Activated naive CD8-positive, alpha-beta T cell treated with anti-CD3 and anti-CD28 coated beads for 36 hours (primary cell): ENCODE data around the gene EIF4G1. TPM values are rescaled to one million over a fixed set of nuclear protein-coding genes. Genes with fewer than 3 reads are reported as not detected.

Source experiments
- DNase-seq: peaks from one replicate; pipeline ENCODE4 v3.0.0; 2021
- H3K27ac Mint-ChIP-seq: one replicate; pipeline ENCODE4 v1.8.0; 2022; ENCODE audit warnings: mild to moderate bottlenecking, moderate library complexity, mixed read lengths
- H3K27me3 Mint-ChIP-seq: one replicate; pipeline ENCODE4 v1.8.0; 2022; ENCODE audit warnings: mild to moderate bottlenecking, mixed read lengths
- H3K36me3 Mint-ChIP-seq: one replicate; pipeline ENCODE4 v1.8.0; 2021; ENCODE audit warnings: mild to moderate bottlenecking, mixed read lengths
- H3K4me1 Mint-ChIP-seq: one replicate; pipeline ENCODE4 v1.8.0; 2021; ENCODE audit warnings: mixed read lengths
- H3K4me3 Mint-ChIP-seq: one replicate; pipeline ENCODE4 v1.8.0; 2022; ENCODE audit warnings: mild to moderate bottlenecking, moderate library complexity, mixed read lengths
- H3K9me3 Mint-ChIP-seq: one replicate; pipeline ENCODE4 v1.8.0; 2022; ENCODE audit warnings: mixed read lengths
- total RNA-seq, 2 experiments: library from RNA; stranded (reverse); gene quantifications; one replicate each; pipeline ENCODE4 v1.2.3, GENCODE V29; 2021

The EIF4G1 gene
- total RNA-seq, 2 experiments from 2014 or later, result 644 to 660 TPM

GRCh38 chr3:184347321-184348056 is 33.1 kb downstream of the EIF4G1 start:
- no peak overlapping the region for H3K27ac Mint-ChIP-seq
- H3K4me3 Mint-ChIP-seq, result no peak overlapping the region
- no peaks in the 10 kb centered on the region for H3K4me1 Mint-ChIP-seq
- no peaks in the 10 kb centered on the region for H3K36me3 Mint-ChIP-seq
- H3K9me3 Mint-ChIP-seq, result no peaks in the 10 kb centered on the region
- no peak for DNase-seq
- H3K27me3 Mint-ChIP-seq, result no peaks in the 10 kb centered on the region

GRCh38 chr3:184348057-184348382 is 33.6 kb downstream of the EIF4G1 start:
- Mint-ChIP-seq H3K27ac (no peak overlapping the region), H3K27me3 (no peaks in the 10 kb centered on the region), H3K36me3 (no peaks in the 10 kb centered on the region), H3K4me3 (no peak overlapping the region), H3K9me3 (no peaks in the 10 kb centered on the region), H3K4me1 (no peaks in the 10 kb centered on the region)
- DNase-seq, result no peak

DNA sequence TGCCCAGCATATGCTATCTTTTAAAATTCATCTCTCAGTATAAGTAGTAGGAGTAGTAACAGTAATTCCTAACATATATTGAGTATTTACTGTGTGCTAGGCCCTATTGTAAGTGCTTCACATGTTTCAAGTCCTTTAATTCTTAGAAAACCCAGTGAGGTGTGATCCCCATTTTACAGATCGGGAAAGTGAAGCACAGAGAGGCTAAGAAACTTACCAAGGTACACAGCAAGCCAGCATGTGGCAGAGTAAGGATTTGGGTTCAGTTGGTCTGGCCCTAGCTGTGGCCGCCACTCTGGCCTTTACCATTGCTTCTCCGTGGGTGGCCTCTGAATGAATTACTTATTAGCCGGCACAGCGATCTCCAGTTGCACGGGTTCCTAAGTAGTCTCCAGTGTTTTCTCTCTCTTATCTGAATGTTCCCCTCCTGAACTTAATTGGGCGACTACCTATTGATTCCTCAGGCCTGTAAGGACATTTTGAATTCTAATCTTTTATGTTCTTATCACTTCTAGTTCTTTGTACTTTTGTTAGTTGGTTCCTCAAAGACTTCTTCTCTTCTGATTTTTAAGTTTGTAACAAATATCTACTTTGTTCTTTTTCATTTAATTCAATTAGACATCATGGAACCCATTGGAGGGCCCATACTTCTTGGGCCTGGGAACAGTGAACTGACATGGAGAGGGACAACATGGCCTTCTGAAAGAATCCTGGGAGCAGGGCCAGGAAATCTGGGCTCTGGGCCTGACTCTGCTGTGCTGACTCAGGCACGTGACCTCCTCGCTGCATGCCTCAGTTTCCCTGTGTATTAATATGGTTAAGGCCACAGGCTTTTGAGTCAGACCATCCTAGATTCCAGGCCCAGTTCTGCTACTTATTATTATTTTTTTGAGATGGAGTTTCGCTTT is 35.4 kb downstream of the EIF4G1 start:
- Mint-ChIP-seq H3K4me1 (no peaks in the 10 kb centered on the region), H3K4me3 (no peak overlapping the region), H3K27me3 (no peaks in the 10 kb centered on the region), H3K27ac (no peak overlapping the region), H3K36me3 (no peaks in the 10 kb centered on the region), H3K9me3 (no peaks in the 10 kb centered on the region)
- DNase-seq, result no peak

- peaks cover 5% of the 10 kb centered on the region for H3K36me3 Mint-ChIP-seq
- no peaks in the 10 kb centered on the region for H3K27me3 Mint-ChIP-seq
- no peaks in the 10 kb centered on the region for H3K4me1 Mint-ChIP-seq
- no peak overlapping the region for H3K27ac Mint-ChIP-seq
- DNase-seq, result no peak
- no peaks in the 10 kb centered on the region for H3K9me3 Mint-ChIP-seq
- no peak overlapping the region for H3K4me3 Mint-ChIP-seq
Observed at GRCh38 chr3:184350618-184351017, 36.2 kb downstream of the EIF4G1 start.

- Mint-ChIP-seq H3K36me3 (peaks cover 5% of the 10 kb centered on the region), H3K9me3 (no peaks in the 10 kb centered on the region), H3K4me1 (no peaks in the 10 kb centered on the region), H3K4me3 (no peak overlapping the region), H3K27ac (no peak overlapping the region), H3K27me3 (no peaks in the 10 kb centered on the region)
- DNase-seq, result no peak
Observed at GRCh38 chr3:184351511-184352148, 37.2 kb downstream of the EIF4G1 start.

DNA sequence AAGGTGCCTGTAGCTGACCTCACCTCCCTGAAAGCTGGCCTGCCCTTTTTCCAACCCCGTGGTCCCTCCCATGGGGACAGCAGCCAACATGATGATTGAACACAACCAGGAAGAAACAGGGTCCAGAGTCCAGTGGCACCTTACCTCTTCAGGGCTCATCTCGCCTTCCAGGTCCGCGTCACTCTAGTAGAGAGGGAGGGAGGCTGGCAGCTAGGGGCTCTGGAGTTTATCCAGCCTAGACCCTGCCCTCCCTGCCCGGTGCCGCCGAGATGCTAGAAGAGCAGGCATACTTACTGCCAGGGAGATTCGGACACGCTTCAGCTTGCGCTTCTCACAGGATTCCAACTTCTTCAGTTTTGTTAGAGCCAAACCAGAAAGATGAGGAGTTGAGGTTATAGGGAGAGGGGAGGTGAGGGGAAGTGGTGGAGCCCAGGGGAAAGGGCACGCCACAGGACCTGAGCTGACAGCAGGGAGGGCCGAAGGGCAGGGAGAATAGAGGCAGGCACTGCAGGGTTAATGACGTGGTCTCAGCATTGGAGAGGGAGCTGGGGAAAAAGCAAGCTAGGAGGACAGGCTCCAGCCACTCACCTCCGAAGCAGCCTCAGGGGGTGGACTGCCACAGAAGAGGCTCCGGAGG is 37.9 kb downstream of the EIF4G1 start:
- H3K27ac Mint-ChIP-seq, result no peak overlapping the region

DNA sequence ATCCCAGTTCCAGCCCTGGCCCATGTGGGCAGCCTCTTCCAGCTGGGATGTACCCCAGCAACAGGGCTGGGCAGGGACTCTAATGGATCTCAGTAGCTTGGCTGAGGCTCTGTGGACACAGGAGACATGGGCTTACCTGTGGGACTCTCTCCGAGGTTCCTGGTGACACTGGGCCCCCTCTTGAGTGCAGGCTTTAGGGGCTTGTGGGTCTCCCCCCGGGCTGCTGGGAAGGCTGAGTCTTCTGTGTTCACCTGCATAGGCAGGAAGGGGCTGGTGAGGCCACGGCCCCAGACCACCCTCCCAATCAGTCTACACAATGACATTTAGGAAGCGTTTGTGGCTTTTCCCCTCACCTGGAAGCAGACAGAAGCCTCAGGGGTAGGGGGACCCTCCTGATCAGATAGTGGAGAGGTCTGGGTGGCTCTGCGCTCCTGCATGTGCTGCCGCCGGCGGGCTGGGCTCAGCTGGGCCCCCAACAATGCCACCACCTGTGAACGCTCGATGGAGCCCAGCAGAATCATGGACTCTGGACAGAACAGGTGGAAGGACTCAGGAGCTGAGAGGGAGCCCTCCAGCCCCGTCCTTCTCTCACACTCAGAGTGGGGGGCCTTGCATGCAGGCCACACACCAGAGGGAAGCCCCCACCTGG is 38.6 kb downstream of the EIF4G1 start:
- H3K4me3 Mint-ChIP-seq, result no peak overlapping the region

More for the DNA sequence above, 37.9 kb downstream of the EIF4G1 start:
- H3K36me3 Mint-ChIP-seq, result peaks cover 5% of the 10 kb centered on the region
- no peaks in the 10 kb centered on the region for H3K27me3 Mint-ChIP-seq
- no peaks in the 10 kb centered on the region for H3K4me1 Mint-ChIP-seq
- no peaks in the 10 kb centered on the region for H3K9me3 Mint-ChIP-seq
- no peak overlapping the region for H3K4me3 Mint-ChIP-seq
- DNase-seq, result no peak

DNA sequence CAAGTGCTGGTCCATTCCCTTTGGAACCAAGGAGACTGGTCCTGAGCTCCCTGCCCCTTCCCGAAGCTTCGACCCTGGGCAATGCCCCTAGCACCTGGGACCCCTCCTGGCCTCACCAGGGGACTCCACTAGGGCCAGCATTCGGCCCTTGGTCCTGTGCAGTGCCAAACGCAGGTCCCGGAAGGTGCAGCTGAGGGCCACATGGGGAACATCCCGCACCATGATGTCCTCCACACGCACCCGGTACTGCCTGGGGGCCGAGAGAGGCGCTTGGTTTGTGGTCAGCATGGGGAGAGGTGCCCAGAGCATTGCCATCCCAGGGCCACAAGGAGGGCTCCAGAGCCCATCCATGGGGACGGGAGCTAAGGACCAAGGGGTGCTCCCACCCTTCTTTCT is 39.1 kb downstream of the EIF4G1 start:
- Mint-ChIP-seq H3K4me1 (no peaks in the 10 kb centered on the region), H3K4me3 (no peak overlapping the region), H3K9me3 (no peaks in the 10 kb centered on the region), H3K27me3 (no peaks in the 10 kb centered on the region), H3K36me3 (peaks cover 5% of the 10 kb centered on the region), H3K27ac (no peak overlapping the region)
- no peak for DNase-seq

More for the DNA sequence above, 38.6 kb downstream of the EIF4G1 start:
- Mint-ChIP-seq H3K4me1 (no peaks in the 10 kb centered on the region), H3K9me3 (no peaks in the 10 kb centered on the region), H3K27ac (no peak overlapping the region), H3K36me3 (peaks cover 5% of the 10 kb centered on the region), H3K27me3 (no peaks in the 10 kb centered on the region)
- DNase-seq, result no peak

DNA sequence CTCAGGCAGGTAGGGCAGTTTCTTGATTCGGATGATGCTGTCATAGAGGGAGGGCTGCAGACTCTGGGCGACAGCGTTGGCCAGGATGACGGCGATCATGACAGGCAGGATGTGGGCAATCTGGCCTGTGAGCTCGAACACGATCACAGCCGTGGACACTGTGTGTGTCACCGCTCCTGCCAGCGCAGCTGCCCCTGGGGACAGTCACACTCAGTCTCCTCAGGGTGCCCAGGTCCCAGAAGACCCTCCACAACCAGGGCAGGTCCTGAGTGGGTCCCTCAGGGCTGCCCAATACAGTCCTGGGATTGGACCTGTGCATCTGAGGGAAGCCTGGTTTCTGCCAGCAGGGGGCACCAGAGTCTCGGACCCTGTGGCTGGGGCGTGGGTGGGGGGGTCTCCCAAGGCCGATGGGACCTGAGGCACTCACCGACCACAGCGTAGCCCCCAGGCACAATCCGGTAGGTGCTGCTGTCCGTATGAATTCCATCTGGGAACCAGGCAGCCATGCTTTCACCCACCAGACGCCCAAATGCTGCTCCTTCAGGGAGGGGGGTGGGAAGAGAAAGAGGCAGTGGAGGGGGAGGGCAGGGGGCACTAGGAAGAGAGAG is 39.8 kb downstream of the EIF4G1 start:
- Mint-ChIP-seq H3K36me3 (peaks cover 5% of the 10 kb centered on the region), H3K4me1 (no peaks in the 10 kb centered on the region), H3K27ac (no peak overlapping the region), H3K9me3 (no peaks in the 10 kb centered on the region), H3K27me3 (no peaks in the 10 kb centered on the region), H3K4me3 (no peak overlapping the region)
- DNase-seq, result peak; percentile 45

GRCh38 chr3:184354754-184355153 is 40.3 kb downstream of the EIF4G1 start:
- DNase-seq, result no peak
- H3K36me3 Mint-ChIP-seq, result peaks cover 5% of the 10 kb centered on the region
- H3K4me3 Mint-ChIP-seq, result no peak overlapping the region
- no peaks in the 10 kb centered on the region for H3K4me1 Mint-ChIP-seq
- no peaks in the 10 kb centered on the region for H3K9me3 Mint-ChIP-seq
- H3K27me3 Mint-ChIP-seq, result no peaks in the 10 kb centered on the region
- H3K27ac Mint-ChIP-seq, result no peak overlapping the region

DNA sequence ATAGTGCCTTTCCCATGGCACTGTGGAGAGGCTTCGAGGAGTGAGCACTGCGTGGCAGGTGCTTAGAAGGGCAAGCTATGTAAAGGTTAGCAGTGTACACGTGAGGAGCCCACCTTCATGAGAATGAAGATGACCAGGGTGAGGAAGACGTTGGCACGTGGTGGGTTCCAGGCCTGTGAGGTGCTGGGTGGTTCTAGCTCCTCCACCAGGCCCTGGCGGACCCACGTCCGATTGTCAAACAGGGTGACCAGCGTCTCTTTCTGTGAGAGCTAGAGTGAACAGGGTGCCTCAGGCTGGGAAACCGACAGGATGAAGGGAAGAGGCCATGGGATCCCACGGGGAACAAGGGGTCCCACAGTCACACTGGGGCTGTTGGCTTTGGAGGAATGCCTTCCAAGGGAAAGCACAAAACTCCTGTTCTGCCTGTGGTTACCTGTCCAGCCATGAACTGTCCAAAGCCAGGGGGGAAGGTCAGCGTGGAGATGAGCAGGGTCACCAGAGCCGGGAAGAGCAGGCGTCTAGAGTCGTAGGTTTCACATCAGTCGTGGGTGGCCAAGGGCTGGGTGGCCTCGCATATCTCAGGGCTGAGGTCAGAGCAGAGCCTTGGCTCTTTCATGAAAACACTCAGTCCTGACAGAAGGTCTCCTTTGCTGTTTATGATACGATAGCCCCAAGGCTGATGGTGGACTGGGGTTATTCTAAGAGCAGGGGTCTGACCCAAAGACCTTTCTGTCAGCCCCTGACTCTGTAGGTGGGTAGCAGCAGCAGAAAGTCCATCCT is 41.0 kb downstream of the EIF4G1 start:
- Mint-ChIP-seq H3K4me1 (peaks cover 6% of the 10 kb centered on the region), H3K4me3 (no peak overlapping the region), H3K36me3 (peaks cover 5% of the 10 kb centered on the region), H3K9me3 (no peaks in the 10 kb centered on the region), H3K27ac (no peak overlapping the region), H3K27me3 (no peaks in the 10 kb centered on the region)
- no peak for DNase-seq

DNA sequence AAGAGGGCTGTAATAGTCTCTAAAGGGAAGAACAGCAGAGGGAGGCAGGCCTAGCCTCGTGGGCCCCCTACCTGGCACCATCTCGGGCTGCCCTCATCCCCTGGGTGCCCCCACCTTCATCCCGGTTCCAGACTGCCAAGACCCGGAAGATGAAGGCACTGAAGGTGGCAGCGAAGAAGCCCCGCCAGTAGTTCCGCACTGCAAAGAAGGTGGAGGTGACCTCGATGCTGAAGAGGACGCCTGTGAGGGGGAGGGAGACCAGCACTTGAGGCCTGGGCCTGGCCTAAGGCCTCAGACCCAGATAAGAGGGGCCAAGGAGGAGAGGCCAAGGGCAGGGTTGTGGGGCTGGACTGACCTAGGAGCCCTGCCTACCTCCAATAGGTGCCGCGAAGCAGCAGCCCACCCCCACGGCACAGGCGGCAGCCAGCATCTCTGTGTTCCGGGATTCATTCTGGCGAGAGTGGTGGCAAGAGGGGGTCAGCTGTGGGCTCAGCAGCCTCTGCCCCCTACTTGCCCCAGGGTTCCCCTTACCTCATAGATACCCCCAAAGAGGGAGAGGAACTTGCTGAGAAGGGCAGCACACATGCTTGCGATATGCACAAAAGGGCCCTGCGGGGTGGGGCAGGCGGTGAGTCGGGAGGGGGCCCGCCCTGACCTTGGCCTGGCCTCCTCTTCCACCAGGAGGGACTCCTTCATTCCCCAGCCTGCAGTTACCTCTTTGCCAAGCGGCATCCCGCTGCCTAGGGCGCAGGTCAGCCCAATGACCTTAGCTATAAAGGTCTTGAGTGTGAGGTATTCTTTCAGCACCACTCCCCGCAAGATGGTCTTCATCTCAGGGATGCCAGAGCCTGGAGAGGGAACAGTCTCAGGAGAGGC is 43.1 kb downstream of the EIF4G1 start:
- no peak overlapping the region for H3K27ac Mint-ChIP-seq
- no peaks in the 10 kb centered on the region for H3K27me3 Mint-ChIP-seq
- no peaks in the 10 kb centered on the region for H3K9me3 Mint-ChIP-seq
- peaks cover 10% of the 10 kb centered on the region for H3K4me1 Mint-ChIP-seq
- H3K36me3 Mint-ChIP-seq, result peaks cover 5% of the 10 kb centered on the region
- H3K4me3 Mint-ChIP-seq, result no peak overlapping the region
- no peak for DNase-seq
